Measurements from ENCODE around the gene CNTN5. TPM values are rescaled to one million over a fixed set of nuclear protein-coding genes. Genes with fewer than 3 reads are reported as not detected.

Gene CNTN5
- total RNA-seq, 2 donors from 2014 or later, result 1.4 to 3.3 TPM

DNA sequence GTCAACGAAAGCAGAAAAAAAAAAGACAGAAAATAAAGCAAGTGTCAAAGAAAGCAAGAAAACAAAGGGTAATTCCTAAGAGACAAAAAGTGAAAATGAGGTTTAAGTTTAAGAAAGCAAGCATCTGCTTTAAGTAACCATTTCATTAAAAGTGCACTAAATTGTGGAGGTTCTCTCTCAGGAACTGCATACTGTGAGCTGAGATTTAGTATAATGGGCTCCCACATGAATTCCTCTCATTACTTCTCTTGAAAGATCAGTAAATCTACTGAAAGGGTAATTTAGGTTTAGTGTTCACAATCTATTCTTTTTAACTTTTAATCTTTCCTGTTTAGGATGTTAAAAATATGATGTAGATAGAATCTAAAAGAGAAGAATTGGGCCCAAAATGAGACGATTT lies 1201.0 kb downstream of the CNTN5 start:
- H3K27ac ChIP-seq (ENCODE audit: low read depth, low read length), result no peak overlapping the region
- 90 to 100% methylated on average over 2 of the region's 2 CpGs for WGBS, 2 experiments (ENCODE audit: insufficient coverage in 1 of 2, insufficient read length in 1 of 2)

GRCh38 chr11:100224541-100225034 lies 1203.8 kb downstream of the CNTN5 start:
- no peaks in the 10 kb centered on the region for H3K36me3 ChIP-seq (ENCODE audit: control insufficient read depth, insufficient read depth, low read length)
- no peak overlapping the region for H3K27ac ChIP-seq (ENCODE audit: low read depth, low read length)
- no peaks in the 10 kb centered on the region for H3K27me3 ChIP-seq (ENCODE audit: control insufficient read depth, insufficient read depth, low read length, poor library complexity, severe bottlenecking)
- 94% methylated on average over 1 of the region's 1 CpG; no CpG with 5 or more reads in 1 of the 2 experiments for WGBS, 2 experiments (ENCODE audit: insufficient coverage in 1 of 2, insufficient read length in 1 of 2)
- no peak overlapping the region for H3K4me3 ChIP-seq (ENCODE audit: low read length)
- H3K4me1 Mint-ChIP-seq, result peaks cover 17% of the 10 kb centered on the region
- no peak overlapping the region for H3K27ac Mint-ChIP-seq
- no peaks in the 10 kb centered on the region for H3K36me3 Mint-ChIP-seq (ENCODE audit: low read depth)
- no peaks in the 10 kb centered on the region for H3K9me3 ChIP-seq (ENCODE audit: control insufficient read depth, low read length)
- H3K27me3 Mint-ChIP-seq (ENCODE audit: insufficient read depth), result no peaks in the 10 kb centered on the region
- no peak overlapping the region for H3K9ac ChIP-seq (ENCODE audit: extremely low read depth, low read length, poor library complexity, severe bottlenecking)
- H3K9me3 Mint-ChIP-seq, result no peaks in the 10 kb centered on the region
- no peak for DNase-seq
- no peaks in the 10 kb centered on the region for H3K4me1 ChIP-seq (ENCODE audit: control insufficient read depth, insufficient read depth, low read length)
- no peak for TF ChIP-seq CTCF (conservative IDR thresholded peaks at IDR 0.05)
- no peak overlapping the region for H3K4me3 Mint-ChIP-seq

More for the DNA sequence above, 1201.0 kb downstream of the CNTN5 start:
- Mint-ChIP-seq H3K4me1 (peaks cover 17% of the 10 kb centered on the region), H3K9me3 (no peaks in the 10 kb centered on the region), H3K36me3 (ENCODE audit: low read depth) (no peaks in the 10 kb centered on the region), H3K4me3 (no peak overlapping the region), H3K27ac (peak overlapping the region; percentile 11), H3K27me3 (ENCODE audit: insufficient read depth) (no peaks in the 10 kb centered on the region)
- no peak overlapping the region for H3K9ac ChIP-seq (ENCODE audit: extremely low read depth, low read length, poor library complexity, severe bottlenecking)
- no peaks in the 10 kb centered on the region for H3K4me1 ChIP-seq (ENCODE audit: control insufficient read depth, insufficient read depth, low read length)
- no peak for DNase-seq
- H3K27me3 ChIP-seq (ENCODE audit: control insufficient read depth, insufficient read depth, low read length, poor library complexity, severe bottlenecking), result no peaks in the 10 kb centered on the region
- no peak overlapping the region for H3K4me3 ChIP-seq (ENCODE audit: low read length)
- no peaks in the 10 kb centered on the region for H3K36me3 ChIP-seq (ENCODE audit: control insufficient read depth, insufficient read depth, low read length)
- no peaks in the 10 kb centered on the region for H3K9me3 ChIP-seq (ENCODE audit: control insufficient read depth, low read length)
- TF ChIP-seq CTCF (conservative IDR thresholded peaks at IDR 0.05), result no peak

GRCh38 chr11:100229086-100229485 lies 1208.3 kb downstream of the CNTN5 start:
- no peak overlapping the region for H3K27ac ChIP-seq (ENCODE audit: low read depth, low read length)
- H3K4me1 ChIP-seq (ENCODE audit: control insufficient read depth, insufficient read depth, low read length), result no peaks in the 10 kb centered on the region
- H3K4me3 Mint-ChIP-seq, result no peak overlapping the region
- no peaks in the 10 kb centered on the region for H3K4me1 Mint-ChIP-seq
- DNase-seq, result no peak
- no peak overlapping the region for H3K4me3 ChIP-seq (ENCODE audit: low read length)
- TF ChIP-seq CTCF (conservative IDR thresholded peaks at IDR 0.05), result no peak
- H3K9me3 Mint-ChIP-seq, result no peaks in the 10 kb centered on the region
- no peaks in the 10 kb centered on the region for H3K27me3 ChIP-seq (ENCODE audit: control insufficient read depth, insufficient read depth, low read length, poor library complexity, severe bottlenecking)
- H3K36me3 Mint-ChIP-seq (ENCODE audit: low read depth), result no peaks in the 10 kb centered on the region
- WGBS, 2 experiments (ENCODE audit: insufficient coverage in 1 of 2, insufficient read length in 1 of 2), result no CpG with 5 or more reads among the region's 1 CpG
- H3K9me3 ChIP-seq (ENCODE audit: control insufficient read depth, low read length), result no peaks in the 10 kb centered on the region
- no peaks in the 10 kb centered on the region for H3K36me3 ChIP-seq (ENCODE audit: control insufficient read depth, insufficient read depth, low read length)
- no peaks in the 10 kb centered on the region for H3K27me3 Mint-ChIP-seq (ENCODE audit: insufficient read depth)
- no peak overlapping the region for H3K9ac ChIP-seq (ENCODE audit: extremely low read depth, low read length, poor library complexity, severe bottlenecking)
- H3K27ac Mint-ChIP-seq, result no peak overlapping the region
